ENCODE measurements around the gene SOX11. TPM values are rescaled to one million over a fixed set of nuclear protein-coding genes. Genes with fewer than 3 reads are reported as not detected.
"Not testable (repeated sequence)": the region's sequence is repeated elsewhere in the genome, so short reads cannot be mapped to it uniquely, and the experiment has no call there.

The SOX11 gene
- total RNA-seq: not detected
- long read RNA-seq: 0 reads

DNA sequence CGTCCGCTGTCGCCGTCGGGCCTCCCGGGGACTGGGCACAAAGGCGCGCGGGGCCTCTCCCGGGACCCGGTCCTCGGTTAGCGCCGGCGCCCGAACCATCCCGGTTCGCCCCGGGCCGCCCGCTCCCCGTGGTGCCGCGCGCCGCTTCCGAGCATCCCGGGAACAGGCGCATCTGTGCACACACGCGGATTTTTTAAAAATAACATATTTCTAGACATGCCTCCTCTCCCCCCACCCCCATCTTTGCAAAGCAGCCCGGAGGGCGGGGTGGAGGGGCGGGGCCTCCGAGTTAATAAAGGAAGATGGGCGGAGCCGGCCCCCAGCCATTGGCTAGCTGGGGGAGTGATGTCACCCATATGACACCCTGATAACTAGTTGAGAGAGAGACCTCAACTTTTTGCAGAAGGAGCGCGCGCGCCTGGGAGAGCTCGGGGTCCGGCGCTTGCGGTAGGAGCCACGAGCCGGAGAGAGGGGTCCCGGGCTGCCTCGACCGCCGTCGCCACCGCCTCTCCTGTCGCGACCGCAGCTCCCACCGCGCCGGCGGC, at the start of gene SOX11:
Gene SOX11 (plus strand): TSS at position 400 of the 545 bp plus-strand sequence. CDS start 338 bp downstream, outside the sequence.
- no peak for DNase-seq (ENCODE audit: low spot score)

GRCh38 chr2:5652734-5653133, 39.5 kb upstream of the SOX11 start:
- DNase-seq (ENCODE audit: low spot score): not testable (repeated sequence)

DNA sequence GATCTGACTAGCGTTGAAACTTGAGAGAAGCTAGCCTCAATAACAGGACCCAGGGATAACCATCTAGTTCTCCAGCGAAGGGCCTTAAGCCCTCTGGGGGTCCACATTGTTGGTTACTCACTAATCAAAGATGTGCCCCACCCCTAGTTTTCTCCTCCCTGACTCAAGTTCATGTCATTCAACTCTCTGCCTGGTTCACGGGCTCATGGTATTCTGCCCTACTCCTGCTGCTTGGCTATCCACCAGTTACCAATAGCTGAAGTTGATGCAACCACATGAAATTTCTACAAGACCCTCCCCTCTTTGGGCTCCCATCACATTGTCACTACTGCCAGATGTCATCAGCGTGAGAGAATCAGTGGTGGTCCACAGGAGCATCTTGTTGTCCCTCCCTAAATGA, 38.4 kb upstream of the SOX11 start:
- not testable (repeated sequence) for DNase-seq (ENCODE audit: low spot score)

DNA sequence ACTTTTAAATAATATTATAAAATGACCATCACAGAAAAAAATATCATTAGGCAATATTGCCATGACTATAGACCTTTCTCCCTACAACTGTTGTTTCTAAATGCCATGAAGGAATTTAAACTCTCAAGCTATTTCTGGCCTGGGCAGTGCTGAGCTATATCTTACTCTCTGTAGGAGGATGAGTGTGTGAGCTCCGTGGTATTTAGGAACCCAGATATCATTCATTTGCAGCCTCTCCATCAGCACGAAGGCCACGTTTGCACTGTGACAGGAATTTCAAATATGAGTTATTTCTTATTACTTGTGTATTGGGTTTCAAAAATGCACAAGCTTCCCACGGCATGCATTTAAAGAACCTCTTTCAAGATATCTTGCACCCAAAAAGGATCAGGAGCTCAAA, 35.0 kb upstream of the SOX11 start:
- DNase-seq (ENCODE audit: low spot score): no peak

- DNase-seq (ENCODE audit: low spot score): no peak
Measured at GRCh38 chr2:5660591-5660990, 31.6 kb upstream of the SOX11 start.

GRCh38 chr2:5661362-5661761, 30.8 kb upstream of the SOX11 start:
- no peak for DNase-seq (ENCODE audit: low spot score)

DNA sequence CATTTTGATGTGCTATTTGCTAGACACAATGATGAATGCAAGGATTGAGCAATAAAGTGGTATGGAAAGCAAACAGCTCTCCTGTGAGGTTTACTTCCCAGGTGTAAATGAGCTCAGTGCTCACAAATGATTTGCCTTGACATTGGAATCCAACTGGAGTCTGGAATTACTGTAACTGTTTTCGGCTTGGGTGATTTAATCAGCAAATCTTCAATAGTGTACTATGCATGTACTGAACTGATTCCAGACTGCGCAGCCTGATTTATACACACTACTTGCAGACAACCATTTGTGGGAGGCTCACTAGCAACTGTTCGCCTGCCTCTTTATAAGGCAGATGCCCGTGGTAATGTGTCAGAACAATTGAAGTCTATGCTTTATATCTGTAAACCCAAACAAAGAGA, 27.9 kb upstream of the SOX11 start:
- DNase-seq (ENCODE audit: low spot score): no peak

- no peak for DNase-seq (ENCODE audit: low spot score)
Measured at GRCh38 chr2:5665066-5665465, 27.1 kb upstream of the SOX11 start.

DNA sequence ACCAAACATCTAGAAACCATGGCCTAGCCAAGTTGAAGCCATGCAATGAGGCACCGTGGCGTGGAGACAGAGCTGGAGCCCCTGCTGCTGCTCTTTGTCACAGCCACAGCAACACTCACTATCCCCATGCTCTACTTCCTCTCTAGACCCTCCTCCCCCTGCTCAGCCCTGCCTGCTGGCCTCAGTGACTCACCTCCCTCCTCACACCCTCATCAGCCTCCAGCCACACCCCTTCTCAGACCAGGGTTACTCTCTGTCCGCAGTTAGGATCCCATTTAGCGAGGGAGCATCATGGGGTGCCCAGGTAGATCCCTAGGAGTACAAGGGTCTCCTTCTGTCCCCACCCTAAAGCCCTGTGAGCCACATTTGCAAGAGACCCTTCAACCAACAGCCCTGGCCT, 25.4 kb upstream of the SOX11 start:
- no peak for DNase-seq (ENCODE audit: low spot score)

DNA sequence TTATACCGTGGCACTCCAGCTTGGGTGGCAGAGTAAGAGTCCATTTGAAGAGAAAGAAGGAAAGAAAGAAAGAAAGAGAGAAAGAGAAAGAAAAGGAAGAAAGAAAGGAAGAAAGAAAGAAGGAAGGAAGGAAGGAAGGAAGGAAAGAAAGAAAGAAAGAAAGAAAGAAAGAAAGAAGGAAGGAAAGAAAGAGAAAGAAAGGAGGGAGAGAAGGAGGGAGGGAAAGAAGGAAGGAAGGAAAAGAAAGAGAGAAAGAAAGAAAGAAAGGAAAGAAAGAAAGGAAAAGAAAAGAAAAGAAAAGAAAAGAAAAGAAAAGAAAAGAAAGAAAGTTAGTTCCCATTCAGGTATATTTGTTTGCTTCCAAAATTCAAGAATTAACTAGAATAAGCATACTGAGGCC, 24.5 kb upstream of the SOX11 start:
- not testable (repeated sequence) for DNase-seq (ENCODE audit: low spot score)

GRCh38 chr2:5668682-5669250, 23.4 kb upstream of the SOX11 start:
- no peak for DNase-seq (ENCODE audit: low spot score)

- DNase-seq (ENCODE audit: low spot score): no peak
Measured at GRCh38 chr2:5672749-5673144, 19.4 kb upstream of the SOX11 start.

DNA sequence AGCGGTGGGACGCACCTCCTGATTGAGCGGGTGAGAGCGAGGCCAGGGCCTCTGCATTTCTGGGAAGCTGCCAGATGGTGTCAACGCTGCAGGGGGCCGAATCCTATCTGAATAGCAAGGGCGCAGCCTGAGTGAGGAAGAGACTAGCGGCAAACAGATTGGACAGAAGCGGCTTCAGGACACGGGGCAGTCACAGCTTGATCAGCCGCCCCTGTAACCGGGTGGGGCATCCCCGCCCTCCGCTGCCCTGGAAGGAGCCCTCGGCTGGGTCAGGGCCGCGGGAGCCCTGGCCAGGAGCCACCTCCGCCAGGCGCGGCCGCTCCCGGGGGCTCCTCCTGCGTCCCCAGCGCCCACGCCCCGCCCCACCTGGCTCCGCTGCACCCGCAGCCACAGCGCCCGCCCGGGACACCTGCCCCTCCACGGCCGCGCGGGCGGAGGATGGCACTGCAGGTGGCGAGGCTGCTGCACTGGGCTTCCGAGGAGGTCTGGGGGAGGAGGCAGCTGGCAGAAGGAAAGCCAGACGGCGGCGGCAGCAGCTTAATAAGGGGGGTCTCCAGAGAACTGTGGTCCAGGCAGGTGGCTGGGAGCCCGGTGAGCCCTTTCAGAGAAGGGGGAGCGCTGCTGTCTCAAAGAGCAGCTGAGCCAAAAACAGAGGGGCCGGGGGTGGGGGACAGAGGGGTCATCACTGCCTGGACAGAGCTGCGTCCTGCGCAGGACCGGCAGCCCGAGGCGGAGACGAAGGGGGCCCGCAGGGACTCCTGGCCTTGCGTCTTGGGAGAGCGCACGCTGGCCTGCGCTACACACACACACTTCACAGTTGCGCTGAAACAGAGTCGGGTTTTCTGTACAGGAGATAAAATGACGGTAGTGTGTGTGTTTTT, 18.8 kb upstream of the SOX11 start:
- DNase-seq (ENCODE audit: low spot score): no peak

DNA sequence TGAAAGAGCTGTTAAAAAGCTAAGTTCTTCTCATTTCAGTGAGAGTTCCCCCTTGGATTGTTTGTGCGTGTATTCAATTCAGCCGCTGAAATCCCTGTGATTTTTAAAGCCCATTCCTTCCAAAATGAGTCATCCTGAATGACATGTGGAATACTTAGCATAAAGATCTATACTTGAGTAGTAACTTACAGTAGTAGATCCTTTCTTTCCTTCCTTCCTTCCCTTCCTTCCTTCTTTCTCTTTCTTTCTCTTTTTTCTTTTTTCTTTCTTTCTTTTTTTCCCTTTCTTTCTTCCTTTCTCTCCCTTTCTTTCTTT, 18.2 kb upstream of the SOX11 start:
- DNase-seq (ENCODE audit: low spot score): no peak

GRCh38 chr2:5677133-5677532, 15.1 kb upstream of the SOX11 start:
- DNase-seq (ENCODE audit: low spot score): no peak

- DNase-seq (ENCODE audit: low spot score): no peak
Measured at GRCh38 chr2:5683471-5683870, 8.7 kb upstream of the SOX11 start.

DNA sequence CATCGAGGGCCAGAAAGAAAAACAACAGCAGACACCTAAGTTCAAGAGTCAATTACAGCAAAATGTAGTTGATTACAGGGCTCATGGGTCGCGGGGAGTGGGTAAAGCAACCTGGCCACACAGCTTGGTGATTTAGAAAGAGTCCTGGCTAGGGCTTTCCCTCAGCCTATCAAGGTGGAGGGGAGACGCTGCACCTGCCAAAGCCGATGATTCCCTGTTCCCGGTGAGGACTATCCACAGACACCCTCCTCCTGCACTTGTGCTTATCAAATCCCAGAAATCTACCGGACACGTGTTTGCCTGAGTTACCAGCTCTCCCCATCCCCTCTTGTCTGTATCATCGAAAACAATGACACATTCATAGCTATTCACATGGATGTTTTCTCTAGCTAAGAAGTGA, 7.0 kb upstream of the SOX11 start:
- no peak for DNase-seq (ENCODE audit: low spot score)

GRCh38 chr2:5686068-5686467, 6.1 kb upstream of the SOX11 start:
- no peak for DNase-seq (ENCODE audit: low spot score)

DNA sequence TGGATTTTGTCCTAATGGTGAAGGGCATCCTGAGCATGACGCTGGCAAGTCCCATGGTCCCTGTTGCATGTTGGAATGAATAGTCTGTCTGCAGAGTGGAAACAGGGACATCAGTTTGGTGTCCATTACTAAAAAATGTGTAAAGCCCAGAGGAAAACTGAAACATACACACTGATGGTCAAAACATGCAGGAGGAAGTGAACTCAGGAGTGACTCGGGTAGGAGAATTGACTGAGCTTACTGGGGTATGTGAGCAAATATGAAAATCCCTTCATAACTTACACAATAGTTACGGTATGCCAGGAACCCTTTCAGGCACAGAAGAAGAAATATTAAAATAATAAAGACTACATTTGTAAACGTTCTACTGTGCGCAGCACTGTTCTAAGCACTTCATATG, 5.6 kb upstream of the SOX11 start:
- no peak for DNase-seq (ENCODE audit: low spot score)

- no peak for DNase-seq (ENCODE audit: low spot score)
Measured at GRCh38 chr2:5689750-5690149, 2.4 kb upstream of the SOX11 start.

DNA sequence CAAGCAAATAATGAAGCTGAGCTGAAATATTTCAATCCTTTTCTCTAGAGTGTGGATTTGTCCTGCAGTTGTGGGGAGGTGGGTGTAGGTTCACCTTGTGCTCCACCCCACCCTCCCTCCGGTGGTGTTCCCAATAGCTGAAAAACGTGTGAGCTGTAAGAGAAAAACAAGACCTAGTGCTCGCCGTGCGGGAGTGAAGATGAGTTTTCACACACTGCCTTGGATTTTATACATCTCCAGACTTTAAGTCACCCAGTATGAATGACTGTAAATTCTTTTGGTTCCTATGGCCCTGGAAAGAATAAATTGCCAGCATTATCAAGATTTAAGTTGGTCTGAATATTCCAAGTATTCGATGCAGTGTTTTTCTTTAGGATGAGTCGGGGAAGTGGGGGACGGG, 1.9 kb upstream of the SOX11 start:
- no peak for DNase-seq (ENCODE audit: low spot score)

DNA sequence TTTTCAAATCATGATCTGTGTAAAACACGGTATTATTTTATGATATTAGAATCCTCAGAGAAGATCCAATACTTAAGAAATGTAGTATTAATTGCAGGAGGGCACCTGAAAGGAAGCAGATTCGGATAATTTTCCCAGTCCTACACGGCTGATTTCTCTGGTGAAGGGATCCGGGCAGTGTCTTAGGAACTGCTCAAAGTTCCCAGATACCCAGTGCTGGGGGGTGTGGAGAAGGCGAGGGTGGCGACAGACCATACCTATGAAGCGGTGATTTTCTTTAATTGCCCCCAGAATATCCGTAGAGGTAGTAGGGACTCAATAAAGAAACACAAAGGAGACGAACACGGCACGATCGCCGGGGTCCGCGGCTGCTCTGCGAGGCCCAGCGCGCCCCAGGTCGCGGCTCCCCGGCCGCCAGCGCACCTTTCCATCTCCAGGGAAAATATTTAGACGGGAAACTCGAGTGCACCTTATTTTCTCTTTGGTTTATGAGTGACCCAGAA, 1.4 kb upstream of the SOX11 start:
- DNase-seq (ENCODE audit: low spot score): no peak

All from mesenteric fat pad (tissue), 1 donor.